Lung microvascular endothelial cell (primary cell): ENCODE results near the gene PCGF2. TPM values are rescaled to one million over a fixed set of nuclear protein-coding genes. Genes with fewer than 3 reads are reported as not detected.
A peak's percentile ranks its signal among the peaks of the same experiment; 100 is the strongest.
"Not testable (repeated sequence)": the region's sequence is repeated elsewhere in the genome, so short reads cannot be mapped to it uniquely, and the experiment has no call there.

Experiments used
- DNase-seq, 2 donors: peaks; one replicate each; pipeline versions ENCODE4 v3.0.0 to v3.0.0-alpha.2; 2010; ENCODE audit warnings: low read depth in 2 of 2
- total RNA-seq: library from RNA; depleted of rRNA; stranded (reverse); fragments of >200 nt; gene quantifications from 2 replicates; pipeline ENCODE4 v1.2.1, GENCODE V29; 2014

Gene PCGF2
- 3.7 and 3.8 TPM in 2 replicates for total RNA-seq

- DNase-seq = peak; percentile 59 to 89
Measured at GRCh38 chr17:38748149-38748891, at the start of gene PCGF2. Gene PCGF2 (minus strand): TSS chr17:38748336. CDS start chr17:38740402, 7,934 bp downstream.

- no peak for DNase-seq
Measured at GRCh38 chr17:38797828-38798227, 49.7 kb upstream of the PCGF2 start.

DNA sequence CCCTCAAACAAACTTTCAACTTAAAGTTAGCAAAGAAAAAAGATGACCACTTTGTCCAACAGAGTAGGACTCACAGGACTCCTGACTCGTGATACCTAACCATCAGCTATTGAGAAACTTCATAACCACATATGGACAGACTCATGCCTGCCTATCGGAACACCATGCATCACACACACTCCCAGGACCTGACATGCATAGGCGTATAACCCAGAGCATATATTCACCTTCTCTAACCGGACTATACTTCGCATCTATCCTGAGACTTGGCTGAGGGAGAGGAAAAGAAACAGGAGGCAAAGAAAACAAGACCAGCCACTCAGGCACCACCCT is 49.0 kb upstream of the PCGF2 start:
- no peak for DNase-seq

GRCh38 chr17:38796451-38797157 is 48.5 kb upstream of the PCGF2 start:
- no peak for DNase-seq

DNA sequence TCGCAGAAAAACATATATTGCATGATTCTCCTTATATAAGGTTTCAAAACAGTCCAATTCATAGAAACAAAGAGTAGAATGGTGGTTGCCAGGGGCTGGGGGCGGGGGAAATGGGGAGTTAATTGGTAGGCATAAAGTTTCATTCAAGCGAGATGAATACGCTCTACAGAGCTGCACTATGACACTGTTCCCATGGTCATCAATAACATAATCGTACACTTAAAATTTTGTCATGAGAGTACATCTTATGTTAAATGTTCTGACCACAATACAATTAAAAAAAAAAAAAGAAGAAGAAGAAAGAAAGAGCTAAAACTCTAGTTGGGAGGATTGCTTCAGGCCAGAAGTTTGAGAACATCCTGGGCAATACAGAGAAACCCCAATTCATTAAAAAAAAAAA is 46.1 kb upstream of the PCGF2 start:
- no peak for DNase-seq

GRCh38 chr17:38791162-38791561 is 43.0 kb upstream of the PCGF2 start:
- DNase-seq = no peak

DNA sequence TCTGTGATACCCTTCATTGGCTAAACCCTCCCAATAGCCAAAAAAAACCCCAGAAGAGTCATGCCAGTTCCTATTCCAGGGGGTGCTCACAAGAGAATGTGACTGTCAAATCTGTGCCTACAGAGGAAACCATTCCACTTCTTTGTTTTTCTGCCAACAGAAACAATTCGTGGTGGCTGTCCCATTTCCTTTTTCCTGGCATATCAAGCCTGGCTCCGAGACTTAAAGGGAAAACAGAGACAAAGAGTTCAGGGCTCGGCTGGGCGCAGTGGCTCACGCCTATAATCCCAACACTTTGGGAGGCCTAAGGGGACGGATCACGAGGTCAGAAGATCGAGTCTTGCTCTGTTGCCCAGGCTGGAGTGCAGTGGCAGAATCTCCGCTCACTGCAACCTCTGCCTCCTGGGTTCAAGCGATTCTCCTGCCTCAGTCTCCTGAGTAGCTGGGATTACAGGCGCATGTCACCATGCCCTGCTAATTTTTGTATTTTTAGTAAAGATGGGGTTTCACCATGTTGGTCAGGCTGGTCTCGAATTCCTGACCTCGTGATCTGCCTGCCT is 42.1 kb upstream of the PCGF2 start:
- peak; percentile 38 to 60 for DNase-seq

DNA sequence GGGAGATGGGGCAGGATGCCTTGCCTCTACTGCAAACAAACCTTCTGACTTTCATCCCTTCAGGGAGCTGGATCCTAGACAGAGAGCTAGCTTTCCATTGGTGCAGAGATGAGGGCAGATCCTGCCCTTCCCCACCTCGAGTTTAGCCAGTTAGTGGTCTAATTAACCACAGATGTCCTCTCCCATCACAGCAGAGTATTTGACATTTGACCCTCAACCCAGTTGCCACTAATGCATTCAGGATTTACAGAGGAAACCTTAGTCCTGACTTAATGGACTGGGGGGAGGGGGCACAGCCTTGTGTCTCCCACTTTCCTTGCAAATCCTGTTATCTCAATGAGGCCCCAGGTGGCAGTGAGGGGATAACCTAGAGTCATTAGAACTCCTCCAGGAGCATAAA is 41.0 kb upstream of the PCGF2 start:
- DNase-seq = no peak

- DNase-seq = not testable (repeated sequence)
Measured at GRCh38 chr17:38787999-38788398, 39.9 kb upstream of the PCGF2 start.

GRCh38 chr17:38786372-38786771 is 38.2 kb upstream of the PCGF2 start:
- no peak for DNase-seq

DNA sequence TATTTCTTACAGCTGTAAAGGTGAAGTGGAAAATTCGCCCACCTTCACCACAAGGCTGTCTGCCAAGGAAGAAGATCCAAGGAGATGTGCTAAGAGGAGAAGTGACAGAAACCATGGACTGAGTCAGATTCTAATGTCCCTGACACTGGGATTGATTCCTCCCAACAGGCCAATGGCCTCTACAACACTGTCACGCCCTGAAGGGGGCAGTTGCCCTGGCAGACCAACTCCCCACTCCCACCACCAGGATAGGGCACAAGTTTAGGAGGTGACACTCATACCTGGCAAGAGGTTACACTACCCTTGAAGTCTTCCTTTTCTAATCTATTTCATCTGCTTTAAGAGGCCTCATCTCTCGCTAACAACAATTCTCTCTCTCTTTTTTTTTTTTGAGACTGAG is 35.1 kb upstream of the PCGF2 start:
- no peak for DNase-seq

- no peak for DNase-seq
Measured at GRCh38 chr17:38779965-38780752, 32.0 kb upstream of the PCGF2 start.

DNA sequence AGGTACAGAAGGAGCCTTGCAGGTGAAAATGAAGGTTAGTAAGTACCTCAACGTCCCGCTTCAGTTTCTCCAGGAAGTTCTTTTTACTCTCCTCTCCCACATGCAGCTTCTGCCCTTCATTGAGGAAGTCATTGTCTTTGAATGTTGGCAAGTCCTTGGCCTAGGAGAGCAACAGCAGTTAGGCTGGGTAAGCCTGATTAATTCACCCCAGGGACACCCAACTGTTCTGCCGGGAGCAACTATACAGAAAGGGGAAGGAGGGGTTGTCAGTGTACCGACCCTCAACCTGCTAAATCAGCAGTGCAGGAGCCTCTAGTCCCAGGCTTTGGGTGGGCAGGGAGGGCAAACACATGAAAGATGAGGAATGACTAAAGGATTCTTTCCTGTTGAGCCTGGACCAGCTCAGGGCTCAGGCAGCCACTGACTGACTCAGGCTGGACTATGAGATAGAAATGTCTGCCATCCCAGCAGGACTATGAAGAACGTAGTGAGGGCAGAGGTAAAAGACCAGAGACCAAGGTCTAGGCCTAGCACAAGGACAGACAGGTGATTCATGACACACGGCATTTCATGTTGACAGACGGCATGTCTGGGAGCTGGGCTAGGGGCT is 29.6 kb upstream of the PCGF2 start:
- no peak for DNase-seq

DNA sequence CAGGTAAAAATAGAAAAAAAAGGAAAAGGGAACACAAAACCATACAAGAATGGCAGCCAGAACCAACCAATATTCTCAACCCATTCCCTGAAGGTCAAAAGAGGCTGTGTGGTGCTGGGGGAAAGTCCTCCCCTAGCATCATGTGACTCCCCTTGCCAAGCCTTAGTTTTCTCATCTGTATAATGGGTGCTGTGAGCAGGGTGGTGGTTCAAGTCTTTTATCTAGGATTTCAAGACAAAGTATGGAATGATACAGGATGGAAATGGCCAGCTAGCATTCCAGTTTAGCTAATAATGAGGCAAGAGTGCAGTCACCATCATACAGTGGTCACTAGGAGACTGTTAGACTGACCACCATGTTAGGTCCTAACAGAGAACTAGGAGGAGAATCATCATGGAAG is 25.1 kb upstream of the PCGF2 start:
- DNase-seq = no peak

DNA sequence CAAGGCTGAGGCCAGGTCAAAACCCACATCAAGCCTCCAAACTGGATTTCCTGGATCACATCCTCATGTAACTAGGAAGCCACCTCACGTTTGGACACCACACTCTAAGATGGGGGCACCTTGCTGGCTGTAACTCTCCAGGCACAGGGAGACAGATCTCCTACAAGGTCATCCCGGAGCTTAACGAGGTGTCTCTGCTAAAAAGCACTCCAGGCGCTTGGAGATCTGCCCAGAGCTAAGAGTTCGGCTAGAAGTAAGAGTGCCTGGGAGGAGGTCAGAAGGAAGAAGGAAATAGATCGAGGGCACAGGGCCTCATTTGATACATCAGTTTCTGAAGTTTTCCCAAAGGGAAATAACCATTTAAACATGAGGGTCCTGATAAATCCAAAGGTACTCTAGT is 20.3 kb upstream of the PCGF2 start:
- DNase-seq = no peak

DNA sequence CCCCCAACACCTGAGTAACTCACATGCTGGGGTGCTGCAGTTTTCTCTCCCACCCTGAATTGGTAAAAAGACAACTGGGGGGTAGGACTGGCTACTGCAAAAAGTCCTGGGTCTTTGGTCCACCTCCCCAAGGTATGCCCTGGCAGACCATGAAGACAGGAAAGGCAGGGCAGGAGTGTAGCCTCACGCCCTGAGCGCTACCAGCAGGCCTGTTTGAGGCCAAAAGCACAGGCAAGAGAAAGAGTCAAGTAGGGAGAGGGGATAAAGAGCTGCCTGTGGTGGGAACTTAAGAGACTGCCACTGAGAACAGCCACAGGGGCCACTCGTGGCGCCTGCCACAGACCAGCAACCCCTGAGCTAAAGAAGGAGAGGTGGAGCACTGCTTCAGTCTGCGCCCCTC is 18.2 kb upstream of the PCGF2 start:
- no peak for DNase-seq

GRCh38 chr17:38762231-38762630 is 14.1 kb upstream of the PCGF2 start:
- DNase-seq = no peak

DNA sequence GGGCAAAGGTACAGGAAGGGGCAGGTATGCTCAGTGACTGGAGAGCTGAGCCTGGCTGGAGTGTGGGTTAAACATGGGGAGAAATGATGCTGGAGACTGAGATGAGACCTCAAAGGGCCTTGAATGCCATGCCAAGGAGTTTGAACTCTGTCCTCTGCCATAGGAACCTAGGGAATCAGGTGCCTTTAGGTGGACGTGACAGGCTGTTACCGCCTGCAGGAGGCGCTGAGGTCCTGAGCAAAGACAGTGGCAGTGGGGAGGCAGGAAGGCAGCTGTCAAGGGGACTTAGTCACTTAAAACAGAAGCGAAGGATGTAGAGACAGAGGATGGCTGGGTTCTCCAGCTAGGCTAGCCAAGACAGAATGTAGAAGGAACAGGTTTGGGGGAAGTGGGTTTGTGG is 13.5 kb upstream of the PCGF2 start:
- peak; percentile 66 to 71 for DNase-seq

DNA sequence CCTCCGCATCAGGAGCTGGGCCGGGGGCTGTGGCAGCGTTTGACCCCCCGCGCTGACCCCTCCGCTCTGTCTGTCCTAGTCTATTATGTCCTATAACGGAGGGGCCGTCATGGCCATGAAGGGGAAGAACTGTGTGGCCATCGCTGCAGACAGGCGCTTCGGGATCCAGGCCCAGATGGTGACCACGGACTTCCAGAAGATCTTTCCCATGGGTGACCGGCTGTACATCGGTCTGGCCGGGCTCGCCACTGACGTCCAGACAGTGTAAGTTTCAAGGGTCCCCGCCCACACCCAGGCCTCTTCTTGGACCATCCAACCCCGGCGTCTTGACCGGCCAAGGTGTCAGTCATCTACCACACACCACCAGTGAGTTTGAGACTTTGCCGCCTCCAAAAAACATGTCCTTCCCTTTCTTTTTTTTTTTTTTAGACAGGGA is 5.0 kb upstream of the PCGF2 start:
- DNase-seq = no peak

DNA sequence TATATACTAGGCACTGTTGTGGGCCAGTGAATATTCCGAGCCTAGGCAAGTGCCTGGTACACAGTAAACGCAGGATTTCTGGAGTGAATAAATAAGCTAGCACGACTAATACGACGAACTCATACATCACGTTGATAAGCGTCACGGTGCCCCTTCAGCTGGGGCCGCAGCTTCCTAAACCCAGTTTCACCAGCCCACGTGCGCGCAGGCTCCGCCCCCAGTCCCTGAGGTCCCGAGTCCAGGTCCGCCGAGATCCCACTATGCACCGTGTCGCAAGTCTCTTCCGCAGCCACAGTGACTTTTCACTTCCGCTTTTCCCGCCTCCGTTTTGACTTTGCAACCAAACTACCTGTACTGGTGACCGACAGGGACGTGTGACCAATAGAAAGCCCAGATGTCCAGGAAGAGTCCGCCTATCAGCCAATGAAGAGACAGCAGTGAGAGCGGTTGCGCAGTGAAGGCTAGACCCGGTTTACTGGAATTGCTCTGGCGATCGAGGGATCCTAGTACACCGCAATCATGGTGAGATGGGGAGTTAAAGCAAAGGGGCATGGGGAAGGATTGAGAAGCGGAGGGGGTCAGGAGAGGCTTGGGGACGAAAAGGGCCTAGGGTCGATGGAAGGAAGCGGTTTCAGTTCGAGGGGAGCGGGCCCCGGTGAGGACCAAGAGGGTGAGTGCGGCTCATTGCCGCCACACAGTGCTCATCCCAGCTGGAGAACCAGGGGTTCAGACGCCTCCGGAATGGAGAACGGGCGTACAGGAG is 4.4 kb upstream of the PCGF2 start, which contains the start of gene PSMB3:
TSS of gene PSMB3 (plus strand) at position 434 of the 763 bp plus-strand sequence. CDS start at position 520, 86 bp downstream.
- peak; percentile 100 for DNase-seq
